HG03025 (cell line): ENCODE results near the gene SPHKAP.
"Not testable (repeated sequence)": the region's sequence is repeated elsewhere in the genome, so short reads cannot be mapped to it uniquely, and the experiment has no call there.

Experiments used
- ATAC-seq: cut with Tn5 transposase; IDR thresholded peaks from one replicate; pipeline ENCODE4 v1.9.1; 2021; ENCODE audit warnings: mild to moderate bottlenecking, moderate library complexity; ENCODE audit not compliant: unreplicated experiment, low FRiP score

Gene SPHKAP

DNA sequence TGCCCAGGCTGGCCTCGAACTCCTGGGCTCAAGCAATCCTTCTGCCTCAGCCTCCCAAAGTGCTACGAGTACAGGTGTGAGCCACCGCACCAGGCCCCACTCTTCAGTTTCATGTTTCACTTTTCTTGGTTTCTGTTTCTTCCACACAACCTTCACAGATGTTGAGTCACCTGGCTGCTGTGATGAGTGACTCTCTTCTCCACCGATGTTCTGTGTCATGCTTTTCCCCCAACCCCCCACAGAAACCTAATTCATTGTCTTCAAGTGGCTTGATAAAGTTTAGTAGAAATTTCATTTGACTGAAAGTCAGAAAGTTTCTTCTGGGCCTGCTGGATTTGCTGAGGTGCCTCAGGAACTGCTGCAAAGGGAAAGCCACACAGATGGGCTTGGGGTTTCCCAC, 78.5 kb downstream of the SPHKAP start:
- no peak for ATAC-seq

DNA sequence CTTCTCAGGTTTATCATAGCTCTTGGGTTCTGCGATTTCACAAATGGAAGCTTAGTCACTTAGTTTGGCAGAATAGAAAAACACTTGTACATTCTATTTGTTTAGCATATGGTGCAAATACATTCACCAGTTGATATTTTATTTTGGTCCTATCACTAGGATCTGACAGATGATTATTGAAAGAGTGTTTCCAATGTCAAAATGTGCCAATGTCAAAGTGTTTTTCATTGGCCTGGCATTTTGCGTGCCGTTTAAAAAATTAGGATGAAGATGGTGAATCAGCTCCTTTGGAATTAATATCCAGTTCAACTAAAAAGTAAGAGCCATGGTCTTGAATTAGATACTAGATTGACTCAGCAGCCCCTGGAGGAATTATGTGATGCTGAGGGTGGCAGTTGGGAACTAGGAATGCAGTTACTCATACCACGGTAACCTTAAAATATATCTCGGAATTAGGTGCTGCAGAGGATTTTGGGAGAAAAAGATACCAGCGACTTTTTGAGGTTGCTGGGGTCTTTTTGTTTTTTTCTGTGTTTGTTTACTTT, 87.0 kb downstream of the SPHKAP start:
- no peak for ATAC-seq

DNA sequence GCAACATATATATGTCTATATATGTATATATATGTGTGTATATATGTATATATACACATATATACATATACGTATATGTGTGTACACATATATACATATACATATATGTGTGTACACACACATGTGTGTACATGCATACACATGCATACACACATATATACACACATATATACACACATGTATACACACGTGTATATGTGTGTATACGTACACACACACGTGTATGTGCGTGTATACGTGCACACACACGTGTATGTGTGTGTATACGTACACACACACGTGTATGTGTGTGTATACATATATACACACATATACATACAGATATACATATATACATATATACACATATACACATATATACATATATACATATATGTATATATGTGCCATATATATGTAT, 89.4 kb downstream of the SPHKAP start:
- no peak for ATAC-seq

DNA sequence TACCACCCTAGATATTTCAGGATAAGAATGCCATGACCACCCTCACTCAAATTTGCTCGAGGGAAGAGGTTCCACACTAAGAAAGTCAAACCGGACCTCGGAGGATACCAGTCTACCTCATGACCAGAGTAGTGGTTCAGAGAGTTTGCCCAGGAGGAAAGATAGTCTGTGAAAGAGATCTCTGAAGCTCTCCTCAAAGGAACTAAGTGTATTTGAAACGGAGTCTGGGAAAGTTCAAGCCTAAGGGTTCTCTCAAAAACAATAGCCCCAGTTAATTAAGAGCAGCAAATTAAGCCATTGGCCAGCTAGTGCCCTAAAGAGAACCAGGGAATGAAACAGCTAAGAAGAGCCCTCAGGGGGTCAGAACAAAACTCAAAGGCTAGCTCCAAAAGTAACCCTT, 94.9 kb downstream of the SPHKAP start:
- no peak for ATAC-seq

DNA sequence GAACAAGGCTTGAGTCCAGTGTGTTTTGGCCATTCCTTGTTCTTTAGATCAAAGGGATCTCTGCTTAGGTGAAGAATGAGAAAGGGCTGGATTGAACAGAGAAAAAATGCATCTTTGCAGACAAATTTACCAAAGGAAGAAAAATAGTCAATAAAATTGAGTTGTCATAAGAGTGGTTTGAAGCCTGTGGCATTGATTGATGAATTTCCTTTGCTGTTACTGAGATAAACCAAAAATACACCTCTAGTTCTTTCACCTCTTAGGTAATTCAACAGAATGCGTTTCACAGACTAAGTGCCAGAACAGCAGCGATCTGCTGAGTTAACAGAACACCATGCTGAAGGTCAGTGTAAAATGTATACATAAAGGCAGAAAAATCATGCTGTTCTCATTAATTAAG, 96.8 kb downstream of the SPHKAP start:
- no peak for ATAC-seq

DNA sequence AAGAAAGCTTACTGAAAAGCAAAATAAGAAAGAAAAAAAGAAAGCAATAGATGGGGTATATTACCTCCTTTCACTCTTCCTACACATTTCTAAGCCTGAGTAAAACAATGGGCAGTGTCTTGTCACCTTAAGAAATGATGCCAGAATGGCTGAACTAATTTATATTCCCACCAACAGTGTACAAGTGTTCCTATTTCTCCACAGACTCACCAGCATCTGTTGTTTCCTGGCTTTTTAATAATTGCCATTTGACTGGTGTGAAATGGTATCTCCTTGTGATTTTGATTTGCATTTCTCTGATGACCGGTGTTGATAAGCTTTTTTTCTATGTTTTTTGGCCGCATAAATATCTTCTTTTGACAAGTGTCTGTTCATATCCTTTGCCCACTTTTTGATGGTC, 98.4 kb downstream of the SPHKAP start:
- no peak for ATAC-seq

DNA sequence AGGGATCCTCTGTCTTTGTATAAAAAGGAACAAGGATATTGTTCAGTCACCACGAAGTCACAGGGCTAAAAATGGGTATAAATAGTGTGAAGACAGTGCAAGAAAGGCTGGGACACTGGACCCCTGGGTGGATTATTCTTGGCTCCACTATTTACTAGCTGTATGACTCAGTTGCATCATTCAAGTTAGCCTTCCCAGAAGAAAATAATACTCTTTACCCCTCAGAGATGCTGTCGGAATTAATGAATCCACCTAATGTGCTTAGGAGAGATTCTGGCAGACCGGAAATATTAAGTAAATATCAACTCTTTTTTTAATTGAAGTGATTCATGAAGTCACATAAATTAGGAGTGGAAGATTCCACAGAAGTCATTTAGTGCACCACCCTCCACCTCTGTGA, 98.9 kb downstream of the SPHKAP start:
- no peak for ATAC-seq

DNA sequence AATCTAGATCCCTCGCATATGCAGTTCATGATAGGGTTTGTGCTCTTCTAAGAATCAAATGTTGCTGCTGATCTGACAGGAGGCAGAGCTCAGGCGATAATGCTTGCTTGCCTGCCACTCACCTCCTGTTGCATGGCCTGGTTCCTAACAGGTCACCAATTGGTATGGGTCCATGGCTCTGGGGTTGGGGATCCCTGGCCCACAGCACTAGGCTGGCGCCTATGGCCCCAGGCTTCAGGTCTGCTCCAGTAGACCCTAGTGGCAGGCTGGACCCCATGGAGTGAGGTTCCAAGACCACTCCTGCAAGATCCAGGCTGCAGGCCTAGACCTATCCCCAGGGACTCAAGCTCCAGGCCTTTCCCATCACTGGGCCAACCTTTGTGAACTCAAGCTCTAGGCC, 102.3 kb downstream of the SPHKAP start:
- no peak for ATAC-seq

DNA sequence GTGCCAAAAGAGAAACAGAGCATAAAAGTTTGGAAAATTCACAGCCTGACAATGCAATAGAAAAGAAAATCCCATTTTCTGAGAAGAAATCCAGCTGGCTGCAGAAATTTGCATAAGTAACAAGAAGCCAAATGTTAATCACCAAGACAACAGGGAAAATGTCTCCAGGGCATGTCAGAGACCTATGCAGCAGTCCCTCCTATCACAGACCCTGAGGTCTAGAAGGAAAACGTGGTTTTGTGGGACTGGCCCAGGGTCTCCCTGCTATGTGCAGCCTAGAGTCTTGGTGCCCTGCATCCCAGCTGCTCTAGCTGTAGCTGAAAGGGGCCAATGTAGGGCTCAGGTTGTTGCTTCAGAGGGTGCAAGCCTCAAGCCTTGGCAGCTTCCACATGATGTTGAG, 104.8 kb downstream of the SPHKAP start:
- ATAC-seq, result not testable (repeated sequence)

DNA sequence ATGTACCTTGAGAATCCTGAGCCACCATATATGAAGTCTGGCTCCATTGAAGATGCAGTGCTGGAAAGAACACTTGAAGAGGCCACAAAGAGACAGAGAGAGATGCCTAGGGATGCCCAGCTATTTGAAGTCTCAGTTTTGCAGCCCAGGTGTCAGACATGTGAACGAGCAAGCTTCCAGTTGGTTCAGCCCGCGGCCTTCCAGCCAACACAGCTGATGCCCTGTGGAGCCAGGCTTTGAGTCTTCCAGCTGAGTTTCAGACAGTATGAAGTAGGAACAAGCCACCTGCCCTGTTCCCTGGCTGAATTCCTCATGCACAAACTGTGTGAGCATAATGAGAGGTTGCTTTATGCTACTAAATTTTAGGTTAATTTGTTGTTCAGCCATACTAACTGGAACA, 108.8 kb downstream of the SPHKAP start:
- ATAC-seq, result no peak

DNA sequence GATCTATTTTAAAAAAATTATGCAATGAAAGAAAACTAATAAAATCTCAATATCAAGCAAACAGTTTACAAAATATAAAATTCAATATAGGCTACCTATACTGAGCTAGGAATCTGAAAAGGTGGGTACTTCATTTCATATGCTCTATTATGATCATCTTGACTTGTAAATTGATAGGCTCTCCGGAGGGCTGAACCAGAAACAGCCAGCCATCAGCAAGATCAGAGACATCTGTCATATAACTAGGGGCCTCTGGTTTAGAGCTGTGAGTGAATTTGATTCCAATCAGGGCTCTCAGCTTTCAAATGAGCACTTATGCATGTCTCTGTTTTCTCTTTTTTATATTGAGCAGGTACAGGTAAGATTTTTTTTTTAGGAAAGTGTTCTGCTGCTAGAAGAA, 114.2 kb downstream of the SPHKAP start:
- no peak for ATAC-seq

DNA sequence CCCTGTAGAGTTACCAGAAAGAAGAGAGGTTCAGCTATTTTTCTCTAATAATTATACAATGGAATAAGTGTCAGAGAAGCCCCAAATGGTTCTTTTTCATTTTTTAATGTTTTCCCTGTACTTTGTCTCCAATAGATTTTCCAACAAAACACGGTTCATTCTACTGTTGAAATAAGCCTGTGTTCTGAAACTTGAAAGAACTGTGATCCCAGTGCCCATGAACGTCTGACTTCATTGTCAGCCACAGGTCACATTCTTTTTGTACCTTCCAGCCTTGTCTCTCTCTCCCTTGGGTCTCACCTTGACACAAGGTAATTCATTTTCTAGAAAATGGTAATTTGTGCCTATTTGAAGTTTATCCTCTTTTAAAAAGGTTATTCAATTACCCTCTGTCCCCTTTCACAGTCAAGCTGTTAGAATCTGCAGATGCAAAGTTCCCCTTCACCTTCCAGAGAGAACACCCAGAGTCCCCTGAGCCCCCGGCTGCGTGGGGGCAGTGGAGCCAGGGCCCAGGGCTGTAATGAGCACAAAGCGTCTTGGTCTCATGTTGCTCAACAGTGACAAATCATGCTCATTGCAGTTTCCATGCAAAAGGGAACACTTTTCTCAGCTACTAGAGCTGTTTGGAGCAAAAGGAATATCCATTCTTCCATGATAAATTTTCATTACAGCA, 115.2 kb downstream of the SPHKAP start:
- no peak for ATAC-seq

DNA sequence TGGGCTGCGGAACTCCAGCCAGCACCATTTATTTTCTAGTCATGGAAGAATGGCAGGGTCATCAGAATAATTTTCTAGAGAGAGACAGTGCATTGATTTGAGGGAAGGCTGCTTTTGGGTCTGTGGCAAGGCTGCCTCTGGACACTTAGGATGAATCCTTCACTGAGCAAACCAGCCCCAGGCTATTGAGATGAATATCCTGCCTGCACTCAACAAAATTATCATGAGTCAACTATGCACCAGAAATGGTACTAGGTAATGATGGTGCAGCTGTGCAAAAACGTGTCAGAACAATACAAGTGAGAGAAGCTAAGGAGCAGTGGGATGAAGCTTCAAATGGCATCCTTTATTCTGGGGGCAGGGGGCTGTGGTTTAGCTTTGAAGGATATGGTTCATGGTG, 115.8 kb downstream of the SPHKAP start:
- ATAC-seq, result no peak

DNA sequence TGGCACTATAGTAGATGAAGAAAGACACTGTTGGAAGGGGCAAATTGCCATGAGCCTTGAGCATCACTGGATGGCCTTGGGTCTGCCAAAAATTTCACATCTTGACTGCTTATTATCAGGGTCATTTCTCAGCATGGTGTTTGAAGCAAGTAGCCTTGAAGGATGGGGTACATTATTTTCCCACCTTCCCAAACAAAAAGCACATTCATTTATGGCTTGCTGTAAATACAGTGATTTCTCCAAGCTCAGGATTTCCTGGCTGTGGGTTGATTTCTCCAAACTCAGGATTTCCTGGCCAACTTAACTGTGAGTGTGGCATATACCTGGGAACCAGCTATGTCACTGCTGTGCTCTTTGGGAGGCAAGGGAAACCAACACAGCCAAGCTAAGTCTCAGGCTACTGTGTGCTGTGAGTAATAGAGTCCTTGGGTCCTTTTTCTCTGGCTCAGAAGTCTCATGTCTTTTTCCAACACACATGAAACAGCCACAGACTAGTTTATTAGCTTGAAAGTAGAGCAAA, 116.6 kb downstream of the SPHKAP start:
- no peak for ATAC-seq

DNA sequence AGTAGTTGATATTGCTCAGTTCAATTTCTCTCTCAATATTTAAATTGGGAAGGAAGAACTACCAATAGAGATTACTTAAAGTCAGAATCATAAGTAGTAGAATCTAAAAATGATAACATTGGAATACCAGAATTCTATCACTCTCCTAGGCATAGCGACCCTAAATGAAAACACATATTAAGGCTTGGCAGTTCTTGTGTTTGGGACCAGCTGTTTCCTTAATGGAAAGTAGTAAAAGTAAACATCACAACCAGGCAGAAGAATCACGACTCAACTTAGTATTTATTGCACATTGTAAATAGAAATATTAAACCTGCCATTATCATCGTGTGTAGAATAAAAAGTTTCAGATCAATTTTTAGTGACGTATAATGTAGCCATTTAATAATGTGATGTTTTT, 117.5 kb downstream of the SPHKAP start:
- no peak for ATAC-seq

DNA sequence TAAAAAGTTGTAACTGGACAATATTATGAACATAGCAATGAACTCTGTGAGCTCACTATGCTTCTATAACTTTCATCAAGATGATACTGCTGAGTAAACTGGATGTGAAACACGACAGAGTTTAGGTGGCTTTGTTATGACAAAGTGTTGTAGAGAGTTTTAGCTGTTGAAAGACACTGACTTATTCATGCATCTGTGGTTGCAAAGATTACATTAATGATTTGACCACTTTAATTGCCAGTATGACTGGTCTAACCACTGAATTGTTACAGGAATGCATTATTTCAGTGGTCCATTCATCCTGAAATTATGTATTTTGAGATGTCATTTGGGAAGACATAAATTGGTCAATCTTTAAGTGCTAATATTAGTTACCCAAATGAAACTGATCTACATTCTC, 117.9 kb downstream of the SPHKAP start:
- ATAC-seq, result no peak

DNA sequence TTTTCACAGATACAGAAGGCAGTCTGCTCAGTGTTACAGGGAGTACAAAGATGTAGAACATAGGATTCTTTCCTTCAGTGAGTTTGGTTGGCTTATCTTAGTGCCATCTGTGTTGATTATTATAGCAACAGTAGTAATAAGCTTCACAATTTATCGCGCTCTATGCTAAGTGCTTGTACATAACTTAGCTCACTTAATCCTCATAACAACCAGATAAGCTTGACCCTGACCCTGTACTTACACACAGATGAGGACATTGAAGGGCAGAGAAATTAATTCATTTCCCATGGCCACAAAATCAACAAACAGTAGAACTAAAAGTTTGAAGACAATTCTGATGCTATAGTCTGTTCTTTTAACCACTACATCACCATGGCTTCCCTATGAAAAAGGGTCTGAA, 121.8 kb downstream of the SPHKAP start:
- no peak for ATAC-seq

DNA sequence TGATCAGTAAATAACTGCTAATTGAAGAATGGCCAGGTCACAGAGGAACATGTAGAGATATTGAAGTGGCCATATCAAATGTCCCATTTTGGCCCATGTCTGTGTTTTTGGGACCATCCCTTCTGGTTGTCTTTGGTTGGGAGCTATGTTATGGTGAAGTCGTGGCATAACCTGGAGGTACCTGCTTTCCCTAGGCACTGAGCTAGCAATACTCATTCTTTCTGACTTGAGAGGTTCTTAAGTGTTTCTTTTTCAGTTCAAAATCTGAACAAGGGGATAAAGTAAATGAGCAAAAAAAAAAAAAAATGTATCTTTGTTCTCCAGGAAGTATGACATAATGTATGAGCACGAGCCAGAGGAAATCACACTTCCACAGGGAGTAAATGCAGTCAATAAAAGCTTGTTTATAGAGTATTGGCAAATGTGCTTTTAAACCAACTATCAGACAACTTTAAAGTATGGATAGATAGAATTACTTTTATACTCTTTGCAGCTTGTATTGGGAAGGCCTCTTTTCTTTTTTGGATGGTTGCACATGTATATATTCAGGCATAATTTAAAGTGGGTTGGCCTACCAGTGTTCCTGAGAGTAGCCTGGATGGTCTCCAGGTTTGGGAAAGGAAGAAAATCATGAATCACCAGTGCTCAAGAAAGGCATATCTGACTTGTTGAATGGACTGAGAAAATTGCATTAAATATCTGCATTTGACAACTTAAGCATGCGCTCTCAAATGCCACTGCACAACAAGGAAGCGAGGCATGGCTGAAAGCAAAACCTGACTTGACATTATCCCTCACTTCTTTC, 125.0 kb downstream of the SPHKAP start:
- ATAC-seq, result no peak

DNA sequence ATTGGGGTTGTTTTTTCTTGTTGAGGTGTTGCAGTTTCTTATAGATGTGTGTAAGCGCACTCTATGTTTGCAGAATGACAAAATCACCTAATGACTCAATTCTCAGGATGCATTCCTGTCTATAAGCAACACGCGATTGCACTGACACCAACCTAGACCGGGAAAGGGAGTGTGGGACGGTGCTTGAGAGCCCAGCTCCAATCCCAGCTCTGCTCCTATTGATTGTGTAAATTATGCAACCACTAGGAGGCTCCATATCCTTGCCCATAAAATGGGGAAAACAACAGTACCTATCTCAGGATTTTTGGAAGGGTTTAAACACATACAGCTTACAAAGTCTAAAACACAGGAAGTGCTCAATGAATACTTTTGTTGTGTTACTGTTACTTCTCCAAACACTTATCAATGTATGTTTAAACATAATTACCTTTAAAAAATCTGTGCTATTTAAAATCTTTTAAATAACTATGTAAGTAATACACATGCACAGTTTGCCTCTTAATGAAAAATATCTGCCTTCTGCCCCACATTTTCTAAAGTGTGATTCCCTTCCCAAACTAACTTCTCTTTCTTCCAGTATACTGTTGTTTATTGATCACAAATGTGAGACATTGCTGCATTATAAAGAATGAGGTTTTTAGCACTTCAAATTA, 132.5 kb downstream of the SPHKAP start:
- ATAC-seq, result no peak

DNA sequence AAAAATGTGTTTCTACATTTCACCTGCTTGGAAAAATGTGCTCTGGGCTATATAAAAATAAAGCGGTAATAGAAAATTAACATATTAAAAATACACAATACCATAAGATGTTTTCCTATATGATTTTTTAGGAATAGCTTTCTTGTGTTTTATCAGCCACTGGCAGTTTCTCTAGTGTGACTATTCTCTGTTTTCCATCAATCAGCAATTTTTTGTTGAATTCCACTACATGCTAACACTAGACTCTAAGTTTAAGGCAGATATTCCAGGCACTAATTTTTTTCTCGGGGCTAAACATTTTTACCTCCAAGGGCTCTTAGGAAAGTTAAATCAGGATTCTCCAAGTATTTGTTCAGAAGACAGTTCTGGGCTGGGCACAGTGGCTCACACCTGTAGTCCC, 140.5 kb downstream of the SPHKAP start:
- no peak for ATAC-seq
